HCT116 (cell line): ENCODE results near the gene CRYGN. TPM values are rescaled to one million over a fixed set of nuclear protein-coding genes. Genes with fewer than 3 reads are reported as not detected.

ENCODE experiments used
- ATAC-seq: fragments of 200-7000 bp; cut with Tn5 transposase; 2 replicates; pipeline ENCODE4 v1.9.1; 2020; ENCODE audit warnings: mild to moderate bottlenecking, moderate library complexity
- BruUV-seq: library from RNA; stranded (reverse); fragments of 400-500 nt; replicated peaks from 2 replicates; lab custom pipeline; 2021; lab: Mats Ljungman, UMichigan
- CTCF ChIA-PET: fragments of 300-600 bp; sonication (Branson Sonifier 250); formaldehyde crosslinking; loops from one replicate; lab custom pipeline; 2021; ENCODE audit warnings: antibody characterized with exemption; lab: Charles Lee
- POLR2A ChIA-PET: fragments of 300-600, 350-600 bp; sonication (Branson Sonifier 250); formaldehyde crosslinking; loops from one replicate; lab custom pipeline; 2021; ENCODE audit warnings: antibody characterized with exemption; lab: Charles Lee
- RAD21 ChIA-PET, 2 experiments: fragments of 300-600 bp; sonication (Branson Sonifier 250); formaldehyde crosslinking; loops; one replicate each; lab custom pipeline; 2023; ENCODE audit warnings: low total read pairs in 2 of 2; ENCODE audit not compliant: uncharacterized antibody in 2 of 2, unreplicated experiment in 2 of 2, low non-redundant PET in 1 of 2; lab: Charles Lee
- DNase-seq: peaks from one replicate; pipeline ENCODE4 v3.0.0-alpha.2; 2010; ENCODE audit warnings: low read depth, low spot score
- H2AFZ ChIP-seq: fragments of 200-600 bp; shearing (Covaris generic), sonication (generic); 2 replicates; pipeline ENCODE4 v1.6.1; 2017; ENCODE audit warnings: low read depth, mixed run types, mixed read lengths, antibody characterized with exemption, low read length; ENCODE audit not compliant: poor library complexity, severe bottlenecking
- H3K27ac ChIP-seq: 2 replicates; pipeline ENCODE4 v1.5.1; 2012; ENCODE audit warnings: low read depth, low read length
- H3K27me3 ChIP-seq: fragments of 200-600 bp; sonication (generic); 2 replicates; pipeline ENCODE4 v1.6.1; 2016; ENCODE audit warnings: mixed run types, low read length, mixed read lengths; ENCODE audit not compliant: insufficient read depth
- H3K36me3 ChIP-seq, 2 experiments: fragments of 200-500 bp in 1 of 2; fragments of 200-600 bp in 1 of 2; sonication (Bioruptor generic) in 1 of 2; sonication (generic) in 1 of 2; 2 replicates each; pipeline versions ENCODE4 v1.5.1 to v1.6.1; 2014 to 2016; ENCODE audit warnings: low read length in 2 of 2, inconsistent platforms in 1 of 2, mixed read lengths in 1 of 2, mixed run types in 1 of 2; ENCODE audit not compliant: insufficient read depth in 2 of 2, control insufficient read depth in 1 of 2
- H3K4me1 ChIP-seq, 2 experiments: fragments of 200-600 bp in 1 of 2; sonication (generic) in 1 of 2; 2 replicates each; pipeline versions ENCODE4 v1.5.1 to v1.6.1; 2012 to 2017; ENCODE audit warnings: low read length in 2 of 2, inconsistent platforms in 1 of 2, mild to moderate bottlenecking in 1 of 2, mixed read lengths in 1 of 2, mixed run types in 1 of 2, moderate library complexity in 1 of 2; ENCODE audit not compliant: insufficient read depth in 2 of 2, control insufficient read depth in 1 of 2
- H3K4me2 ChIP-seq: fragments of 200-600 bp; sonication (generic); 2 replicates; pipeline ENCODE4 v1.6.1; 2017; ENCODE audit warnings: mixed run types, low read length, mixed read lengths
- H3K4me3 ChIP-seq, 2 experiments: fragments of 200-600 bp in 1 of 2; sonication (generic) in 1 of 2; replicated peaks in 1 of 2; 2 replicates each; pipeline ENCODE4 v1.5.1; 2011 to 2016; ENCODE audit warnings: low read length in 2 of 2, control low read depth in 1 of 2, low read depth in 1 of 2, mild to moderate bottlenecking in 1 of 2, mixed read lengths in 1 of 2, mixed run types in 1 of 2
- H3K79me2 ChIP-seq: fragments of 200-600 bp; sonication (generic); 2 replicates; pipeline ENCODE4 v1.6.1; 2017; ENCODE audit warnings: mild to moderate bottlenecking, mixed run types, low read length, moderate library complexity, mixed read lengths; ENCODE audit not compliant: insufficient read depth
- H3K9ac ChIP-seq: fragments of 200-600 bp; sonication (generic); 2 replicates; pipeline ENCODE4 v1.6.1; 2016; ENCODE audit warnings: low read length, mixed read lengths
- H3K9me2 ChIP-seq: fragments of 200-600 bp; sonication (generic), shearing (Covaris generic); 2 replicates; pipeline ENCODE4 v1.6.1; 2017; ENCODE audit warnings: mixed run types, mild to moderate bottlenecking, moderate library complexity; ENCODE audit not compliant: insufficient read depth
- H3K9me3 ChIP-seq, 2 experiments: fragments of 200-500 bp in 1 of 2; fragments of 200-600 bp in 1 of 2; sonication (Bioruptor generic) in 1 of 2; sonication (generic) in 1 of 2; 2 replicates each; pipeline ENCODE4 v1.6.1; 2014 to 2017; ENCODE audit warnings: low read length in 2 of 2, mixed read lengths in 2 of 2, inconsistent platforms in 1 of 2, low read depth in 1 of 2, mild to moderate bottlenecking in 1 of 2, mixed run types in 1 of 2, moderate library complexity in 1 of 2; ENCODE audit not compliant: control insufficient read depth in 1 of 2, insufficient read depth in 1 of 2
- H4K20me1 ChIP-seq: fragments of 200-600 bp; sonication (generic), shearing (Covaris generic); 2 replicates; pipeline ENCODE4 v1.6.1; 2017; ENCODE audit warnings: mixed run types, mild to moderate bottlenecking, moderate library complexity; ENCODE audit not compliant: insufficient read depth
- ATF3 ChIP-seq: IDR thresholded peaks from 2 replicates; pipeline ENCODE4 v1.6.1; 2012
- CBX3 ChIP-seq: IDR thresholded peaks from 2 replicates; pipeline ENCODE4 v1.6.1; 2012; ENCODE audit warnings: low read depth
- CEBPB ChIP-seq: IDR thresholded peaks from 2 replicates; pipeline ENCODE4 v1.6.1; 2012; ENCODE audit warnings: low read depth
- EZH2phosphoT487 ChIP-seq: fragments of 200-600 bp; IDR thresholded peaks from 2 replicates; pipeline ENCODE4 v1.6.1; 2018; ENCODE audit warnings: antibody characterized with exemption, borderline replicate concordance
- FOSL1 ChIP-seq: IDR thresholded peaks from 2 replicates; pipeline ENCODE4 v1.6.1; 2012; ENCODE audit warnings: low read depth
- JUND ChIP-seq: IDR thresholded peaks from 2 replicates; pipeline ENCODE4 v1.6.1; 2012
- POLR2A ChIP-seq: IDR thresholded peaks from 2 replicates; pipeline ENCODE4 v1.7.0; 2011; ENCODE audit warnings: borderline replicate concordance; ENCODE audit not compliant: insufficient read depth, insufficient read length; ENCODE audit errors: extremely low read depth
- POLR2AphosphoS5 ChIP-seq: IDR thresholded peaks from 2 replicates; pipeline ENCODE4 v1.6.1; 2011; ENCODE audit warnings: mild to moderate bottlenecking, low read depth, low read length, moderate library complexity
- RAD21 ChIP-seq: IDR thresholded peaks from 2 replicates; pipeline ENCODE4 v1.6.1; 2012; ENCODE audit warnings: low read depth, mild to moderate bottlenecking
- SIN3A ChIP-seq: IDR thresholded peaks from 2 replicates; pipeline ENCODE4 v1.6.1; 2012; ENCODE audit warnings: low read depth
- SP1 ChIP-seq: IDR thresholded peaks from 2 replicates; pipeline ENCODE4 v1.6.1; 2012; ENCODE audit warnings: low read depth
- TCF7L2 ChIP-seq: IDR thresholded peaks from 2 replicates; pipeline ENCODE4 v1.7.0; 2011; ENCODE audit warnings: borderline replicate concordance, inconsistent platforms; ENCODE audit not compliant: insufficient read depth, insufficient read length; ENCODE audit errors: extremely low read depth
- YY1 ChIP-seq: IDR thresholded peaks from 2 replicates; pipeline ENCODE4 v1.6.1; 2011; ENCODE audit warnings: low read length, low read depth, moderate library complexity, mild to moderate bottlenecking; ENCODE audit not compliant: insufficient replicate concordance; ENCODE audit errors: extremely low read depth
- ZBTB33 ChIP-seq: IDR thresholded peaks from 2 replicates; pipeline ENCODE4 v1.6.1; 2011; ENCODE audit warnings: mild to moderate bottlenecking, low read length, moderate library complexity; ENCODE audit not compliant: insufficient replicate concordance; ENCODE audit errors: extremely low read depth
- ZNF274 ChIP-seq: fragments of 200-500 bp; sonication (Bioruptor generic); IDR thresholded peaks from 2 replicates; pipeline ENCODE4 v1.6.1; 2014; ENCODE audit warnings: mild to moderate bottlenecking, low read depth, low read length, inconsistent platforms
- intact Hi-C: fragments of 100-400 bp; cut with micrococcal nuclease; formaldehyde crosslinking; loops from 2 replicates; pipeline ENCODE4 v1.10.0; 2022
- total RNA-seq: library from RNA; stranded (reverse); gene quantifications from one replicate; pipeline ENCODE4 v1.2.1, GENCODE V29; 2021; ENCODE audit not compliant: unreplicated experiment
- TF ChIP-seq, protein P1 (sequence below), 3 experiments: fragments of 200-600 bp in 1 of 3; sonication (generic) in 1 of 3; IDR thresholded peaks in 2 of 3; conservative IDR thresholded peaks in 1 of 3; 2 replicates each; pipeline ENCODE4 v1.5.1; 2012 to 2017; ENCODE audit warnings: low read depth in 2 of 3, low read length in 2 of 3, antibody characterized with exemption in 1 of 3, borderline replicate concordance in 1 of 3, control low read depth in 1 of 3, mild to moderate bottlenecking in 1 of 3, mixed read lengths in 1 of 3, mixed run types in 1 of 3, moderate library complexity in 1 of 3; ENCODE audit not compliant: insufficient read depth in 1 of 3

The CRYGN gene
- total RNA-seq, 1 experiment from 2014 or later, result not detected

- intact Hi-C loops, result no loop called here
- Histone ChIP-seq H3K79me2 (no peaks in the 10 kb centered on the region), H3K9me2 (no peaks in the 10 kb centered on the region), H3K4me3 (no peak overlapping the region), H3K27ac (no peak overlapping the region), H3K9ac (no peak overlapping the region), H3K9me3 (no peaks in the 10 kb centered on the region), H3K36me3 (no peaks in the 10 kb centered on the region), H3K4me1 (peaks cover 14 to 33% of the 10 kb centered on the region in 2 experiments; a peak in 3 of 4 replicates), H3K4me2 (no peak overlapping the region), H3K27me3 (no peaks in the 10 kb centered on the region), H2AFZ (no peak overlapping the region), H4K20me1 (no peaks in the 10 kb centered on the region)
- POLR2A ChIA-PET, result no interaction called here
- BruUV-seq, result no TSS peak
- RAD21 ChIA-PET, result no interaction called here
- no peak for DNase-seq
- no peak for TF ChIP-seq CEBPB
- ATAC-seq, result no peak
- CTCF ChIA-PET, result no interaction called here
Measured at GRCh38 chr7:151446412-151446811, 6.5 kb upstream of the CRYGN start.

GRCh38 chr7:151444632-151445031 lies 4.7 kb upstream of the CRYGN start:
- no peaks in the 10 kb centered on the region for H3K79me2 ChIP-seq
- DNase-seq (no peak), ATAC-seq (no peak)
- RAD21 ChIA-PET, result no interaction called here
- H3K36me3 ChIP-seq, result no peaks in the 10 kb centered on the region
- H3K9me2 ChIP-seq, result no peaks in the 10 kb centered on the region
- H3K9me3 ChIP-seq, result no peaks in the 10 kb centered on the region
- no peak overlapping the region for H3K4me2 ChIP-seq
- no TSS peak for BruUV-seq
- H3K9ac ChIP-seq, result no peak overlapping the region
- peaks cover 18 to 31% of the 10 kb centered on the region in 2 experiments; a peak in 3 of 4 replicates for H3K4me1 ChIP-seq
- CTCF ChIA-PET, result no interaction called here
- no peaks in the 10 kb centered on the region for H3K27me3 ChIP-seq
- H3K27ac ChIP-seq, result no peak overlapping the region
- no peak overlapping the region for H2AFZ ChIP-seq
- intact Hi-C loops, result no loop called here
- H4K20me1 ChIP-seq, result no peaks in the 10 kb centered on the region
- POLR2A ChIA-PET, result no interaction called here
- H3K4me3 ChIP-seq, result no peak overlapping the region
- TF ChIP-seq ZBTB33 (no peak), EZH2phosphoT487 (no peak), CBX3 (no peak), POLR2AphosphoS5 (no peak), YY1 (no peak), RAD21 (no peak), SP1 (no peak), TCF7L2 (no peak), ZNF274 (no peak), FOSL1 (no peak), SIN3A (no peak), POLR2A (no peak), JUND (no peak), ATF3 (no peak)
- TF ChIP-seq, protein P1, sequence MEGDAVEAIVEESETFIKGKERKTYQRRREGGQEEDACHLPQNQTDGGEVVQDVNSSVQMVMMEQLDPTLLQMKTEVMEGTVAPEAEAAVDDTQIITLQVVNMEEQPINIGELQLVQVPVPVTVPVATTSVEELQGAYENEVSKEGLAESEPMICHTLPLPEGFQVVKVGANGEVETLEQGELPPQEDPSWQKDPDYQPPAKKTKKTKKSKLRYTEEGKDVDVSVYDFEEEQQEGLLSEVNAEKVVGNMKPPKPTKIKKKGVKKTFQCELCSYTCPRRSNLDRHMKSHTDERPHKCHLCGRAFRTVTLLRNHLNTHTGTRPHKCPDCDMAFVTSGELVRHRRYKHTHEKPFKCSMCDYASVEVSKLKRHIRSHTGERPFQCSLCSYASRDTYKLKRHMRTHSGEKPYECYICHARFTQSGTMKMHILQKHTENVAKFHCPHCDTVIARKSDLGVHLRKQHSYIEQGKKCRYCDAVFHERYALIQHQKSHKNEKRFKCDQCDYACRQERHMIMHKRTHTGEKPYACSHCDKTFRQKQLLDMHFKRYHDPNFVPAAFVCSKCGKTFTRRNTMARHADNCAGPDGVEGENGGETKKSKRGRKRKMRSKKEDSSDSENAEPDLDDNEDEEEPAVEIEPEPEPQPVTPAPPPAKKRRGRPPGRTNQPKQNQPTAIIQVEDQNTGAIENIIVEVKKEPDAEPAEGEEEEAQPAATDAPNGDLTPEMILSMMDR (IDR thresholded peaks at IDR 0.05 in 2 of 3, conservative IDR thresholded peaks at IDR 0.05 in 1 of 3; ENCODE audit: borderline replicate concordance in 1 of 3, insufficient read depth in 1 of 3, low read depth in 2 of 3, low read length in 2 of 3), result no peak
